ENCODE data around the gene TREML4.

Gene TREML4

GRCh38 chr6:41280381-41281057 is 52.4 kb downstream of the TREML4 start:
- no peak for DNase-seq (ENCODE audit: extremely low read depth in 1 of 2, low read depth in 1 of 2)

GRCh38 chr6:41283600-41283999 is 55.5 kb downstream of the TREML4 start:
- no peak for DNase-seq (ENCODE audit: extremely low read depth in 1 of 2, low read depth in 1 of 2)

- no peak for DNase-seq (ENCODE audit: extremely low read depth in 1 of 2, low read depth in 1 of 2)
Observed at GRCh38 chr6:41284726-41285125, 56.6 kb downstream of the TREML4 start.

- no peak for DNase-seq (ENCODE audit: extremely low read depth in 1 of 2, low read depth in 1 of 2)
Observed at GRCh38 chr6:41286544-41287346, 58.6 kb downstream of the TREML4 start, which contains the start of gene TREM1. TSS of gene TREM1 (minus strand) at chr6:41286682. CDS start at chr6:41286655, 27 bp downstream.

DNA sequence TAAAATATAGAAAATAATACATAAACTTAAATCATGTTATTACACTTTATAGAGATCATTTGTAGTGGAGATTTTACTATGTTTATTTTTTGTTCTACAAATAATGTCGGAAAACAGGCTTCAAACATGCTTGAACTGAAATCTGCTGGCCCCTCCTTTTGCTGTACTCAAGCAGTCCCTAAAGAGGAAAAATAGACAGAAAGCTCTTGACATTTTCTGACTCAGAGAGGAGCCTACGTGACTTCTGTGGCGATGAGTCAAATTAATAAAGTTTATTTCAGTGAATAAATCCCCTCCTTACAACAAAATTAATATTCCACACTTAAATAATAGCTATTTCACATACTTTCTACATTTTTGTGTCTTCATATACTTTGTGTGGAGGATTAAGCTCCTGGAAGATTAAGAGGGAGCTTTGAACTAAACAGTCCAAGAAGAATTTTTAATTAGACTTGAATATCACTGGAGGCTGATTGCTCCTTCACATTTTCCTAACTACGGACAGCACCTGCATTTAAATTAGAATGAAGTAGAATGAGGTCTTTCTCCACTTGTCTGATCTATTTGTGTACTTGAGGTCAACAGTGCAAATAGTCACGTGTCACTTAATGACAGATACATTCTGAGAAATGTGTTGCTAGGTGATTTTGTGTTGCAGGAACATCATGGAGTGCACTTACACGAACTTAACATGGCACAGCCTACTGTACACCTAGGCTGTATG is 60.0 kb downstream of the TREML4 start:
- DNase-seq (ENCODE audit: extremely low read depth in 1 of 2, low read depth in 1 of 2): no peak

All from stimulated activated CD8-positive, alpha-beta memory T cell treated with anti-CD3 and anti-CD28 coated beads, Interleukin-7, amount 100 ng/mL, for 48 hours (primary cell).